GM13976 (cell line): Measurements from ENCODE around the gene EFEMP2.

Experiments used
- DNase-seq: peaks from one replicate; pipeline ENCODE4 v3.0.0; 2012; ENCODE audit warnings: low spot score
- CTCF ChIP-seq: IDR thresholded peaks from 2 replicates; pipeline ENCODE4 v1.5.1; 2012; ENCODE audit warnings: borderline replicate concordance, mild to moderate bottlenecking; ENCODE audit not compliant: insufficient read depth; ENCODE audit errors: extremely low read depth, missing control alignments, control extremely low read depth
- in situ Hi-C: fragments of 300-500 bp; cut with MboI; formaldehyde crosslinking; loops from one replicate; pipeline ENCODE4 v1.12.0; 2022; ENCODE audit warnings: low sequenced_read_pairs, mixed read lengths, inconsistent platforms; ENCODE audit not compliant: unreplicated experiment

Gene EFEMP2

GRCh38 chr11:65864706-65865471 lies 7.7 kb downstream of the EFEMP2 start:
- DNase-seq: no peak
- no peak for TF ChIP-seq CTCF
- in situ Hi-C loops: no loop called here

GRCh38 chr11:65863889-65864705 lies 8.5 kb downstream of the EFEMP2 start:
- TF ChIP-seq CTCF: no peak

GRCh38 chr11:65862941-65863888 lies 9.4 kb downstream of the EFEMP2 start:
- no peak for DNase-seq
- in situ Hi-C loops: no loop called here
- TF ChIP-seq CTCF: no peak

More at GRCh38 chr11:65863889-65864705, 8.5 kb downstream of the EFEMP2 start:
- in situ Hi-C loops: no loop called here
- no peak for DNase-seq

GRCh38 chr11:65862191-65862735 lies 10.3 kb downstream of the EFEMP2 start:
- in situ Hi-C loops: no loop called here
- no peak for DNase-seq
- TF ChIP-seq CTCF: no peak

GRCh38 chr11:65861533-65862183 lies 10.9 kb downstream of the EFEMP2 start:
- no peak for DNase-seq
- no peak for TF ChIP-seq CTCF
- in situ Hi-C loops: no loop called here
